HG03469 (cell line): ENCODE data around the gene CD109.
"Not testable (repeated sequence)": the region's sequence is repeated elsewhere in the genome, so short reads cannot be mapped to it uniquely, and the experiment has no call there.

Experiments
- ATAC-seq: cut with Tn5 transposase; IDR thresholded peaks from one replicate; pipeline ENCODE4 v1.9.1; 2021; ENCODE audit warnings: mild to moderate bottlenecking, moderate library complexity, moderate number of reproducible peaks; ENCODE audit not compliant: unreplicated experiment

The CD109 gene

DNA sequence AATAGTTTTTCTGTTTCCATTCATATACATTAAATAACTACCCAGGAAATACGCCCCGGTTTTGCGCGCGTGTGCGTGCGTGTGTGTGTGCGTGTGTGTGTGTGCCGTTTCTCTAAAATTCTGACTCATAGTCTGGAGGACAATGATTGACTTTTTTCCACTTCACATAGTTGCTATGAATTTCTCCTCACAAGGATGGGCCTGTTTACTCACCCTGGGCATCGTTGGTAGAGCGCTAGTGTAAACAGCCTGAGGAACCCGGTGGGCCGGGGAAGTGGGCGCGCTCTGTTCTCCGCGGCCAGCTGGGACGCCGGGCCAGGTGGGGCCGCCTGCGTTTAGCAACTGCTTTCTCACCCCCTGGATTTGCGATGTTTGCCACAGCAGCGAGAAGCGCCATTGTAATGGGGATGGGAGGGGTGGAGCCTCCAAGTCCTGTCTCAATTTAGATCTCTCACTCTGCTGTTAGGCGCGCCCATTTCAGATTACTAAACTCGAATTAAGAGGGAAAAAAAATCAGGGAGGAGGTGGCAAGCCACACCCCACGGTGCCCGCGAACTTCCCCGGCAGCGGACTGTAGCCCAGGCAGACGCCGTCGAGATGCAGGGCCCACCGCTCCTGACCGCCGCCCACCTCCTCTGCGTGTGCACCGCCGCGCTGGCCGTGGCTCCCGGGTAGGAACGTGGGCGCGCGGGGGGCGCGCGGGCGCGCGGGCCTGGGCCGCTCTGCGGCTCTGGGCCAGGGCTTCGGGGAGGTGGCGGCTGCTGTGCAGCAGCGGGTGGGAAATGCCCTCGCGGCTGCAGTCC is at the start of gene CD109:
CD109 (plus strand) TSS at position 585 of the 803 bp plus-strand sequence; CDS start at position 598, 13 bp downstream.
- ATAC-seq, result peak; percentile 37

DNA sequence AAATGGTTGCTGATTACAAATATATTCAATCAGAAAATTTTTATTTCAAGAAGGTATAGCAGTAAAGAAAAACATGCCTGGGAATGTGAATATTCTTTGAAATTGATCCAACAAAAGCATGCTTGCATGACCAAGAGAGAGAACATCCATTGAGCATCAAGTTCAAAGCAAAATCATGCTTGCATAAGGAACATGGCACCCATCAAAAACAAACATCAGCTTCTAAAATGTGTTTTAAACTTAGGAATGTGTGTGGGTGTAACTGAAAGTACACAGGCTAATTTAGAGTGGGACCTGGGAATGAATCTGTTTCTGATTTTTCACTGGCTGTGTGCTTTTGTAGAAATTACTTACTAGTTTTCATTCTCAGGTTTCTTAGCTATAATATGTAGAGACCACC is 47.8 kb upstream of the CD109 start:
- no peak for ATAC-seq

DNA sequence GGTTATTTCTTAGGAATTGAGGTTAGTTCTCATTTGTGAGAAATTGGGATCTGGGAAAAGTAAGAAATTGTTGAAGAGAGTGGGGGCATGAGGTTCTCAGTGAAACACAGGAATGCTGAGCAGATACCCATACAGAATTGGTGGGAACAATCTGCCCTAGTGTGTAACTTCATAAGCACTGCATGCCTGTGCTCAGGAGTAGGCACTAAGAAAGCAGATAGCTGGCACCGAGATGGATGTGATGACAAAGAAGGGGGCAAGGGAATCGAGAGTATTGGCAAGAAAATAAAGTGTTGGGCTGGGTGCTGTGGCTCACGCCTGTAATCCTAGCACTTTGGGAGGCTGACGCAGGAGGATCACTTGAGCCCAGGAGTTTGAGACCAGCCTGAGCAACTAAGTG is 46.2 kb upstream of the CD109 start:
- no peak for ATAC-seq

DNA sequence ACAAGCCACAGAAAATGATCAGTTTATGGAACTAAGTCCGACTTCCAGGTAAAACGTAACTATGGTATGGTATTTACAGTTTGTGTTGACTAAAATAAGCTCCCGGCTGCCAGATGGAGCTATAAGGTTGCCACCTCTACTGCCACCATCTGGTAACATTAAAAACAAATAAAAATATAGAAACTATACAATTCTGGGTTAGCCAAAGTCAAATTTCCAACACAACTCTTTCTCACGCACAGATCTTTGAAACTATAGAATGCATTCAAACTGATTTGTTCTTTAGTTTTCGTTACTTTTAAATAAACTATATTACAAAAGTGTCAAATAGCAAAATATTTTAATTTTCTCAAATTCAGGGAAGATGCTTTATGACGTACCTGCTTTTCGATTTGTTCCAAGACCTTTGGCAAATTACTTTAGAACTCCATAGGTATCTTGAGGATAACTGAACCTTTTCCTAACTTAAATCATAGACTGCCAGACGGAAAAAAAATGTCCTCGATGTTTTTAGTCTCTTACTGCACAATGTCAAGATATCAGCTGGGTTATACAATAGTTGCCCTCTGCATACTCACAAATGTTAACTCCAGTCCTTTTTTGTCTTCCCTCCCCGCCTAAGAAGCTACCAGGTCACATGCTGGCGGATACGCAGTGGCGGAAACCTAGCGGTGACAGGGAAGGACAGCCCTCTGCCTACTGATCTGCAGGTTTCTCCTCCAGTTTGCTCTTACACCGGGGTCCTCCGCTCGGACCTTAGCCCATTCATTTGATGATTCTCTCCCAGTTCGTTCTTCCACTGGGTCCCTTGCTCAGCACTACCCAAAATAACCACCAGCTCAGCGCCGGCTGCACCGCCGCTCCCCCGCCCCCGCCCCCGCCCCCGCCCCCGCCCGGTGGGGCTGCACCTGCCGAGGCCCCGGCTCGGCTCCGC is 43.1 kb upstream of the CD109 start:
- peak; percentile 25 for ATAC-seq

DNA sequence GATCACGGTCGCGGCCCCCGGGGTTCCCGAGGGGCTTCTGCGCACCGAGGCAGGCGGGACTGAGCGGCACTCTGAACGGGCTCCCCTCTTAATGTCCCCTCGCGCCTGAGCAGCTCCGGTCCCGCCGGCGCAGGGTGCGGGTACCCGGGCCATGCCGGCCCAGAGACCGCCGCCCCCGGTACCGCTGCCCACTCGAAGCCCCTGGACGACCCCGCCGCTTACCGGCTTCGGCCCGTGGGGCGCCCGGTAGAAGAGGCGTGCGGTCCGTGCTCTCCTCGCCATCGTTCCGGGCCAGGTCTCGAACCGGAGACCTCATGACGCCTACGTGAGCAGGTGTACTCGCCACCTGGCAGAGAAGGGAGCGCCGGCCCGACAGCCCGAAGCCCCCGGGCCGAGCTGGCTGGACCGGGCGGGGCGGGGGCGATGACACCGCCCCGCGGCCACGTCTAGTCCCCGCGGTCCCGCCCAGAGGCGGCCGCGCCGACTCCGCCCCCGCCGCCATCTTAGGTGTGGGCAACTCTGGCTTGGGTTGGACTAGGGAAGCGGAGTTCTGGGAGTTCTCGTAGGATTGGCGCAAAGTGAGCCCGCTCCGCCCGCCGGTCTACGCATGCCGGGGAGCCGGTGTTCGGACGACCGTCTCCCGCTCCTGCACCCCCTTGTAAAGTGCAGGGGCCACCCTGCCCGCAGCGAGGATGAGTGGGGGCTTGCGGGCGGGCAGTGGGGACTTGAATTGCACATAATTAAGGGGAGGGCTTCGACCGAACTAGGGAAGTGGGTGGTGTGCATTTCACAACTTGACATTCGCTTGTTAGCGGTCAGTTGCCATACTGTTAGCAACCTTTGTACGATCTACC is 42.2 kb upstream of the CD109 start, which contains the start of gene SLC17A5:
SLC17A5 (minus strand) TSS at position 422 of the 854 bp plus-strand sequence; CDS start at position 316, 106 bp downstream.
- peak; percentile 80 for ATAC-seq

DNA sequence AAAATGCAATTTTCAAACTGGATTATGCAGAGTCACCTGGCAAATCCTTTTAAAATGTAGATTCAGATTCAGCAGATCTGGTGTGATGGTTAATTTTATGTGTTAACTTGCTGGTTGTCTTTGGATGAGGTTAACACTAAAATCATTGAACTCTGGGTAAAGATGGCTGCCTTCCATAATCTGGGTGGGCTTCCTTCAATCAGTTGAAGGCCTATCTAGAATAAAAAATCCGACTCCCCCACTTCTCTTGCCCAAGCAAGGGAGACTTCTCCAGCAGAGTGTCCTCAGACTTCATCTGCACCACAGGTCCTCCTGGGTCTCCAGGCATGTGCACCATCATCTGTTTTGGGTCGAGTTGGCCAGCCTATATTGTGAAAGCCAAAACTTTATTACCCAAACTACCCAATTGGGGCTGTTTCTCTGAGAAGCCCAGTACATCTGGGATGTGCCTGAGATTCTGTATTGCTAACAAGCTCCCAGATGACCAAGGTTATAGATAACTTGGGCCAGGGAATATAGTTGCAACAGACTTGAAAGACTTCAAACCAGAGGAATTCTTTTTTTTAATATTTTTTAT is 40.6 kb upstream of the CD109 start:
- no peak for ATAC-seq

DNA sequence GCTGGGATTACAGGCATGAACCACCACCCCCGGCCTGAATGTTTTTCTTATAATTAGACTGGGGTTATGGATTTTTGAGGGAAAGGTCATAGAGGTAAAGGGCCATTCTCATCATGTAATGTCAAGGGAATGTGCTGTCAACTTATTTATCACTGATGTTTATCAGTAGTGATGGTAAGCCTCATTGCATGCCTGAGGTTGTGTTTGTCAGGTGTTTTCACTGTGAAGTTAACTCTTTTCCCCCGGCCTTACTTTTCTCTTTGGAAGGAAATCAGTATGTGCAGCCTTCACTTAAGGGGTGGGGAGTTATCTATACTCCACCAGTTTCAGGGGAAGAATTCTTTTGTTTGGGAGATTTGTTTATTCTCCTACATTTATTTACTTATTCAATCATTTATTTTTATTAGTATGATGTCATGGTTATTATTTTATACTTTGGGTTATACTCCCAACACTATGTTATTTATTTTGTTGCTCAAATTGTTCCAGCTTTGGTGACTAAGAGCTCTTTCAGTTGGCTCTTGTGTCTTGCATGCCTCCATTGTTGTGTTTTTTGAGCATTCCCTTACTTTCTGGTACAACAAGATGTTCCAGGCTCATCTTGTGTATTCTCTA is 39.4 kb upstream of the CD109 start:
- ATAC-seq, result no peak

DNA sequence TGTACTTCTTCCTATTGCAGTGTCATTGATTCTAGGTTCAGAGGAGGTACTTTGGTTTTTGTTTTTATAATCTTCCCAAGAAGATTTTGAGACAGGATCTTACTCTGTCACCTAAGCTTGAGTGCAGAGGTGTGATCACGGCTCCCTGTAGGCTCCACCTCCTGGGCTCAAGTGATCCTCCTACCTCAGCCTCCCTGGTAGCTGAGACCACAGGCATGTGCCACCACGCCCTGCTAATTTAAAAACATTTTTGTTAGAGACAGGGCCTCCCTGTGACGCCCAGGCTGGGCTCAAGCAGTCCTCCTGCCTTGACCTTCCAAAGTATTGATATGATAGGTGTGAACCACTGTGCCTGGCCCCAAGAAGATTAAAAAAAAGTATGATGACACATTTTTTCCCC is 38.8 kb upstream of the CD109 start:
- no peak for ATAC-seq

DNA sequence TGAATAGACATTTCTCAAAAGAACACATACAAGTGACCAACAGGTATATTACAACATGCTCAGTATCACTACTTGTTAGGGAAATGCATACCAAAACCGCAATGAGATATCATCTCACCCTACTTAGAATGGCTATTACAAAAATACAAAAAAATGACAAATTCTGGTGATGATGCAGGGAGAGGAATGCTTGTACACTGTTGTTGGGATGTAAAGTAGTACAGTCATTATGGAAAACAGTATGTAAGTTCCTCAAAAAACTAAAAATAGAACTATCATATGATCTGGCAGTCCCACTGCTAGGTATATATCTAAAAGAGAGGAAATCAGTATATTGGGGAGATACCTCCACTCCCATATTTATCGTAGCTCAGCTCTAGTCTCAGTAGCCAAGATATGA is 31.3 kb upstream of the CD109 start:
- ATAC-seq, result no peak

DNA sequence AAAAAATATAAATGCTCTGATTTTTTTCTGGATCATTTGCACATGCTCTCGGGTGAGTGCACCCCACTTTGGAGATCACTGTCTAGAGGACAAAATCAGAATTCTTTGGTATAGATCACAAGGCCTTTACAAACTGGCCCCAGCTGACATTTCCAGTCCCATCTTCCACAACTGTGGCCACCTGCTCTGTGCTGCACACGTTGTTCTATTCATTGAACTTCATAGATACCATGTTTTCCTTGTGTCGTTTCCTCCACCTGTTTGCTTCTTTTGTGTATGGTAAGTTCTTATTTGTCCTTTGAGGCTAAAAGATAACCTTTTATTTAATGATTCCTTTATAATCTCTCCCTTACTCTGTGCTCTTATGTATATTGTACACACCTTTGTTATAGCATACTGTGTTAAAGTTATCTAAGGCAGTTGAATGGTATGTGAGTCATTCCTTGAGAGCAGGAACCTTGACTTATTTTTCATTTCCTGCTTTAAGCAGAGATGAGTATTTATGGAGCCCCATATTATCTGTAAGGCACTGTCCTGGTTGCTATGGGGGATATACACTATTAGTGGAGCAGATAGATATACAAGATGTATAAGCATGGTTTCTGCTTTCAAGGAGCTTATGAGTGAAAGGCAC is 30.2 kb upstream of the CD109 start:
- ATAC-seq, result peak; percentile 91

DNA sequence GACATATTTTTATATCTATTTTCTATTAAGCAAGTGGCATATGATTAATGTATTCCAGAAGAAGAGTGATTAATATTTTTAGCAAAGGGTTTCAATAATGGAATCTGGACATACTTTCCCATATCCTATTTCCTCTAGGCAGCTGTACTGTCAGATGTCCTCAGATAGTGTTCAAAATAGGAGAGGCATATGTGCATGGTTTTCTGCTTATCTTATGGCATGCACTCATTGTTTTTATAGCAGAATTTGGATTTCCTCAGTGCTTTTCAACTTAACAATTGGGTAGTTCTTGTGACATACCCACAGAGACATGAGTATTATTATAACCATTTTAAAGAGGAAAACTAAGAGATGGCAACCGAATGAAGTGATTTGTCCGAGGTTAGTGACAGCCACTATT is 29.6 kb upstream of the CD109 start:
- ATAC-seq, result no peak

DNA sequence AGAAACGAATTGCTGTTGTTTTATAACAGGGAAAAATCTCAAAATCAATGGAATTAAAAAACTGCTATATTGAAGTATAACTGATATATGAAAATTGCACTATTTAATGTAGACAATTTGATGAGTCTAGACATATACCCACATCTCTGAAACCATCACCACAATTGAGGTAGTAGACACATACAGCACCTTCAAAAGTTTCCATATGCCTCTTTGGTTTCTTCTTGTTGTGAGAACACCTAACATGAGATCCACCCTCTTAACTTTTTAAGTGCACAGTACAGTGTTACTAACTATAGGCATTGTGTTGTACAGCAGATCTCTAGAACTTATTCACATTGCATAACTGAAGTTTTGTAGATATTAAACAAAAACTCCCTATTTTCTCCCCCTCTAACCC is 28.2 kb upstream of the CD109 start:
- no peak for ATAC-seq

DNA sequence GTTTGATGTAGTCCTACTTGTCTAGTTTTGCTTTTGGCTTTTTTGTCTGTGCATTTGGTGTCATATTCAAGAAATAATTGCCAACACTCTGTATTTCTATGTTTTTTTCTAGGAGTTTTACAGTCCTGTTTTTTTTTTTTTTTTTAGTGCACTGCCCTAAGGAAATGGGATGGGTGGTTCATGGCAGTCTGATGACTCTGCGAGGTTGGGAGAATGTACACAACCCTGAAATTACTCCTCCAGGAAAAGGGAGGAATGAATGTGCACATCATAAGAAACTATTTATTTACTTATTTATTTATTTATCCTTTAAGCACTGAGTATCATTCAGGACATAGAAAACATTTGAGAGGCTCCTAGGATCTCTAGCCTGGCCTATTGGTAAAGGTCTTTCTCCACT is 27.0 kb upstream of the CD109 start:
- ATAC-seq, result no peak

DNA sequence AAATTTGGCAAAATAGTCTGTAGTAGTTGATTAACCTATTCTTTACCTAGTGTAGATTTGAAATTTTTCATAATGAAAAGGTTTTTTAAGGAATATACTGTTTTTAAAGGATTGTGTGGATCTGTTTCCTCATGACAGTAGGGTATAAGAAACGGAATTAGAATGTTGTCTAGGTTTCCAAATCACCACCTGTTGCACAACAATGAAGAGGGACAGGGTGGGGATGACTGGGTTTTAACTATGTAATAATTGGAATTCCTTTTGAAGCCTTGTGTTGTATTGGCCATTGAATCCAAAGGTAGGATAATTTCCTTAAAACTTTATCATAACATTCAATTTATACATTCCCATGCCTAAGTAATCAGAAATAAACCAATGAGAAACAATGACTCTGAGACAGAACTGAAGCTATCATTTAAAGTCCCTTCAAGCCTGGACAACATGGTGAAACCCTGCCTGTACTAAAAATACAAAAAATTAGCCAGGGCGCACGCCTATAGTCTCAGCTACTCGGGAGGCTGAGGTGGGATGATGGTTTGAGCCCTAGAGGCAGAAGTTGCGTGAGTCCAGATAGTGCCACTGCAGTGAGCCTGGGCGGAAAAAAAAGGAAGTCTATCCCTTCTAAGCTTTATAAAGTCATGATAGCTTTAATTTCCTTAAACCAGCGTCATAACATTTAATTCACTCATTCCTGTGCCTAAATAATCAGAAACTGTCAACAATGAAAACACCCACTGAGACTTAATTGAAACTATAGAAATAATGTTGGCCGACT is 23.9 kb upstream of the CD109 start:
- no peak for ATAC-seq

DNA sequence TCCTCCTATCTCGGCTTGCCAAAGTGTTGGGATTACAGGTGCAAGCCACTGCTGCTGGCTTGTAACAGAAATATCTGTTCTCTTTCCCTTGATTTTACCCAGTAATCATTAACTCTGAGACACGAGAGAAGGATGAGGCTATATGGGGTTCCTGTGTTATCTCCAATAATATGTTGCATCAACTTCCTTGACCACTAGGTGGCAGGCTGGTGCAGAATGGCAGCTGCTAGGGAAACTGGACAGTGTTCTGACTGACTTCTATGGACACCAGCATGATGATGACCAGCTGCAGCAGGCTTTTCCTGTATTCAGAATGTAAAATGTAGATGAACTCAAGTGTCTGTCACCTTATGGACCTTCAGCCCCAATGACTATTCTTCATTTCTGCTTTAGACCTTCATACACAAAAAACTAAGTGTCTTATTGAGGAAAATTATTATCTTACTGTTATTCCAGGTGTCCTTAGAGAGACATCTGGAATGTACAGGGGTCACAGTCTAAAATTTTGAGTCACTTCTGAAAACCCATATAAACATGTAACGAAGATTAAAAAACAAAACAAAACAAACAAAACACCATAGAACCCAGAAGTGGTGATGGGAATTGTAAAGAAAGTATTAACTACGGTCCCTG is 20.4 kb upstream of the CD109 start:
- peak; percentile 88 for ATAC-seq

DNA sequence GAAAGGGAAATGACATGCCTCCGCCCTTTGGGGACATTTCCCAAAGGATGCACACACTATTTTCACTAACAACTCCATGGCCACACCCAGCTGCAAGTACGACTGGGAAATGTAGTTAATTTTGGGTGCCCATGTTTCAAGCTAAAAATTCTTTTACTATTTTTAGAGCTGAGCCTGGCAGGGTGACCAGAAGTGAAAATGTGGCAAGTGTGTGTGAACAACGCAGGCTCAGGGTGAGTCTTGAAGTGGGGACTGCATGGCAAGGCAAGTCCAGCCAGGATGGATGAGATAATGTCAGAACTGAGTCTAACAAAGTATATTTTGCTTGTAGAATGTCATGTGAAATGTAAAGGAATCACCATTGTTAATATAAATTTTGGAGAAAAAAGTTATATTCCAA is 17.0 kb upstream of the CD109 start:
- no peak for ATAC-seq

DNA sequence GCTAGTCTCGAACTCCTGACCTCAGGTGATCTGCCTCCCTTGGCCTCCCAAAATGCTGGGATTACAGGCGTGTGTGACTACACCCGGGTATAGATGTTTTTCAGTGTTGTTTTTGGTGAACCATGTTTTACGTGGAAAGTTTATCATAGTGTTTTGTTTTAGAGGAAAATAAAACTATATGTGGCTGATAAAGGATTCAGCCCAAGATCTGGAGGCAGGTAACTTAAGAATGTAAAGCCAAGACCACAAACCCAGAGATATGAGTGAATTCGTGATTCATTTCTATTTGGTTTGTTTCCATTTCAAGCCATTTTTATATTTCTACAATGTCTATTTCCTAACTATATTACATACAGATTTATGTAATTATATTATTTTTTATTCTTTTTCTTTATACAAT is 16.2 kb upstream of the CD109 start:
- ATAC-seq, result not testable (repeated sequence)

DNA sequence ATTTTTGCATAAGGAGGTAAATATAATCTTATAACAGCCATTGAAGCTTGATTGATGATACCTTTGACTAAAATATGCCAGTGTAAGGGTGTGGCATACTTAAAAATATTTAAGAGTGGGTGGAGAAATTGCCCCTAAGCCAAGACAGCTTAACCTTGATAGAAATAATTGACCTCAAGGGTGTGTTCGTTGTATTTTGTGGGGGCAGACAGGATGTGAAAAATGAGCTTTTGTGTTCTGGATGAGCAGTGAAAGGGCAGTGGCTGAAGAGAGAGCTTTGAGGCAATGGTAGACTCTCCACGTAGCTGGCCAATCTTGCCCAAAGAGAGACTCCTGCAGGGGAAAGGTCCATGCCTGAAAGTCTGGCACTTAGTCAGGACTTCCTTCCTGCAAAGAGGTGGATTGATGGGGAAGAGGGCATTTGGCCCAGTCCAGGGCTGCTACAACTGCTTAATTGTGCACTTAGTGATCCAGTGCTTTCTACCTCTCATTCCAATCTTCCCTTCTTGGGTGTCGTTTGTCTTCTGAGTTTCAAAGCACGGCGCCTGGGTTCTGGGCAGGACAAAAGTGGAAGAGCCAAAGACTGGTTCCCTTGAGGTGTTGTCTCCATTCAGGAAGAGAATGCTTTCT is 15.6 kb upstream of the CD109 start:
- no peak for ATAC-seq
